ENCODE results near the gene SEC61B. TPM values are rescaled to one million over a fixed set of nuclear protein-coding genes. Genes with fewer than 3 reads are reported as not detected.

Gene SEC61B
- total RNA-seq, 2 experiments from 2014 or later = 83.4 to 84.2 TPM

DNA sequence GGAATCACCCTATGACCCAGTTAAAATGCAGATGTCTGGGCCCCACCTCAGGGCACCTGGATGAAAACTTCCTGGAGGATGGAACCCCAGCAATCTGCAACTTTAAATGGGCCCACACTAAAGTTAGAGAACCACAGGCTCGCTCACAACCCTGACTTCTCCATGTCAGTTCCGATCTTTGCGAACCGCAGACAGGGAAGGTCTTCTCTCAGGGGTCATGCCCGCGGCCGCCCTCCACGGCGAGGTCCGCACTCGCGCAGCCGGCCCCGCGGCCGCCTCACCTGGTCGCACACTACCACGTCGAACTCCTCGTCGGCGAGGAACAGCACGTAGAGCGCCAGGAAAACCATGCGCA, 839 bp upstream of the SEC61B start:
- CTCF ChIA-PET = interaction anchor here (2.5 kb wide), 1 partner anchor 11 kb away, joined by 19 read pairs; no protein-coding TSS in a partner anchor
- Mint-ChIP-seq H3K36me3 (ENCODE audit: low read depth) (peaks cover 86% of the 10 kb centered on the region), H3K4me1 (ENCODE audit: low read depth) (peaks cover 83% of the 10 kb centered on the region), H3K9me3 (no peaks in the 10 kb centered on the region), H3K27ac (peak overlapping the region; percentile 99), H3K27me3 (no peaks in the 10 kb centered on the region), H3K4me3 (peak overlapping the region; percentile 98)
- Histone ChIP-seq H3K4me3 (ENCODE audit: low read length) (peak overlapping the region; percentile 91), H3K36me3 (ENCODE audit: insufficient read depth, low read length) (peaks cover 36% of the 10 kb centered on the region), H3K4me1 (ENCODE audit: insufficient read depth, low read length) (peaks cover 27% of the 10 kb centered on the region), H3K27me3 (ENCODE audit: control insufficient read depth in 1 of 2, insufficient read depth in 2 of 2, low read length in 2 of 2) (no peaks in the 10 kb centered on the region), H3K9me3 (ENCODE audit: control insufficient read depth in 1 of 2, insufficient read depth in 1 of 2, low read length in 2 of 2) (no peaks in the 10 kb centered on the region), H3K27ac (ENCODE audit: low read depth in 1 of 2, low read length in 2 of 2) (peak overlapping the region in 1 of 2 donors; percentile 89)
- intact Hi-C loops (cut with DNase I, micrococcal nuclease) = loop anchor here (2.0 to 5.0 kb wide), 8 partner anchors 34 to 1376 kb away; partner anchors contain the start of genes ANKS6 (in 1 of the 2), ERP44 (in 1 of the 2), INVS (in 1 of the 2) and STX17 (in 1 of the 2)
- TF ChIP-seq CTCF (IDR thresholded peaks at IDR 0.05) = no peak
- POLR2A ChIA-PET = interaction anchor here (1.0 to 2.7 kb wide), 12 partner anchors 11 to 1588 kb away, joined by 3 to 19 read pairs (median 4); partner anchors contain the start of genes NCBP1, TBC1D2, TEX10 and TSTD2
- ATAC-seq (ENCODE audit: poor library complexity) = no peak
- DNase-seq = no peak

GRCh38 chr9:99222416-99223270, 561 bp downstream of the SEC61B start:
- H3K4me1 Mint-ChIP-seq (ENCODE audit: low read depth) = peaks cover 76% of the 10 kb centered on the region
- peak overlapping the region; percentile 98 for H3K4me3 Mint-ChIP-seq
- CTCF ChIA-PET = interaction anchor here (2.5 kb wide), 1 partner anchor 9 kb away, joined by 19 read pairs; no protein-coding TSS in a partner anchor
- Histone ChIP-seq H3K36me3 (ENCODE audit: insufficient read depth, low read length) (peaks cover 40% of the 10 kb centered on the region), H3K27ac (ENCODE audit: low read depth in 1 of 2, low read length in 2 of 2) (peak overlapping the region; percentile 89 to 95), H3K4me1 (ENCODE audit: insufficient read depth, low read length) (peaks cover 33% of the 10 kb centered on the region), H3K4me3 (ENCODE audit: low read length) (peak overlapping the region; percentile 91), H3K9me3 (ENCODE audit: control insufficient read depth in 1 of 2, insufficient read depth in 1 of 2, low read length in 2 of 2) (no peaks in the 10 kb centered on the region), H3K27me3 (ENCODE audit: control insufficient read depth in 1 of 2, insufficient read depth in 2 of 2, low read length in 2 of 2) (no peaks in the 10 kb centered on the region)
- intact Hi-C loops (cut with DNase I, micrococcal nuclease) = loop anchor here (5.0 kb wide), 7 partner anchors 35 to 1375 kb away; partner anchors contain the start of genes ANKS6 (in 1 of the 2), ERP44 (in 1 of the 2), INVS (in 1 of the 2) and TEX10 (in 1 of the 2)
- H3K27me3 Mint-ChIP-seq = no peaks in the 10 kb centered on the region
- TF ChIP-seq CTCF (IDR thresholded peaks at IDR 0.05) = no peak
- peak; percentile 2 for ATAC-seq (ENCODE audit: poor library complexity)
- POLR2A ChIA-PET = interaction anchor here (0.6 to 2.7 kb wide), 14 partner anchors 9 to 1589 kb away, joined by 3 to 19 read pairs (median 4); partner anchors contain the start of genes NCBP1, NR4A3, TBC1D2 and TSTD2
- peaks cover 83% of the 10 kb centered on the region for H3K36me3 Mint-ChIP-seq (ENCODE audit: low read depth)
- no peaks in the 10 kb centered on the region for H3K9me3 Mint-ChIP-seq
- peak overlapping the region; percentile 99 for H3K27ac Mint-ChIP-seq
- no peak for DNase-seq

- no peaks in the 10 kb centered on the region for H3K27me3 Mint-ChIP-seq
- peaks cover 33% of the 10 kb centered on the region for H3K4me1 ChIP-seq (ENCODE audit: insufficient read depth, low read length)
- peak overlapping the region; percentile 98 for H3K4me3 Mint-ChIP-seq
- no peak overlapping the region for H3K27ac ChIP-seq (ENCODE audit: low read depth in 1 of 2, low read length in 2 of 2)
- TF ChIP-seq CTCF (IDR thresholded peaks at IDR 0.05) = no peak
- ATAC-seq (ENCODE audit: poor library complexity) = no peak
- ChIA-PET CTCF (no interaction called here), POLR2A (no interaction called here)
- no peak overlapping the region for H3K4me3 ChIP-seq (ENCODE audit: low read length)
- H3K36me3 Mint-ChIP-seq (ENCODE audit: low read depth) = peaks cover 85% of the 10 kb centered on the region
- H3K4me1 Mint-ChIP-seq (ENCODE audit: low read depth) = peaks cover 68% of the 10 kb centered on the region
- intact Hi-C loops (cut with DNase I, micrococcal nuclease) = loop anchor here (5.0 kb wide), 7 partner anchors 37 to 1373 kb away; partner anchors contain the start of genes ANKS6 (in 1 of the 2), ERP44 (in 1 of the 2), INVS (in 1 of the 2) and TEX10 (in 1 of the 2)
- no peaks in the 10 kb centered on the region for H3K9me3 Mint-ChIP-seq
- no peaks in the 10 kb centered on the region for H3K27me3 ChIP-seq (ENCODE audit: control insufficient read depth in 1 of 2, insufficient read depth in 2 of 2, low read length in 2 of 2)
- no peak for DNase-seq
- peak overlapping the region; percentile 99 for H3K27ac Mint-ChIP-seq
- no peaks in the 10 kb centered on the region for H3K9me3 ChIP-seq (ENCODE audit: control insufficient read depth in 1 of 2, insufficient read depth in 1 of 2, low read length in 2 of 2)
- peaks cover 47% of the 10 kb centered on the region for H3K36me3 ChIP-seq (ENCODE audit: insufficient read depth, low read length)
Measured at GRCh38 chr9:99224445-99224844, 2.4 kb downstream of the SEC61B start.

Data from CD4-positive, alpha-beta T cell (primary cell).